SK-N-SH (cell line): ENCODE results near the gene CHAC1. TPM values are rescaled to one million over a fixed set of nuclear protein-coding genes. Genes with fewer than 3 reads are reported as not detected.

Experiments used
- CTCF ChIA-PET: fragments of 300-600, 350-600 bp; formaldehyde crosslinking; extraction: SDS; loops from one replicate; lab custom pipeline; 2021; lab: Yijun Ruan, JAX
- POLR2A ChIA-PET: fragments of 350-600 bp; sonication (Branson Sonifier 250); formaldehyde crosslinking; extraction: SDS; loops from one replicate; lab custom pipeline; 2020; ENCODE audit warnings: antibody characterized with exemption, inconsistent platforms; lab: Yijun Ruan, JAX
- DNase-seq: peaks from one replicate; pipeline ENCODE4 v3.0.0; 2012
- H2AFZ ChIP-seq: fragments of 200-600 bp; sonication (generic); 2 replicates; pipeline ENCODE4 v1.8.1; 2016; ENCODE audit warnings: antibody characterized with exemption, mild to moderate bottlenecking, low read depth
- H3F3A ChIP-seq: fragments of 200-600 bp; sonication (generic); replicated peaks from 2 replicates; pipeline ENCODE3; 2016; ENCODE audit warnings: antibody characterized with exemption, mild to moderate bottlenecking; ENCODE audit not compliant: insufficient read depth
- H3K27ac ChIP-seq, 2 experiments: fragments of 200-500 bp in 1 of 2; fragments of 200-600 bp in 1 of 2; sonication (Bioruptor generic) in 1 of 2; sonication (generic), shearing (Covaris generic) in 1 of 2; 2 replicates each; pipeline versions ENCODE4 v1.5.1 to v1.6.1; 2014 to 2016; ENCODE audit warnings: low read depth in 2 of 2, inconsistent platforms in 1 of 2, low read length in 1 of 2, mild to moderate bottlenecking in 1 of 2, mixed read lengths in 1 of 2
- H3K27me3 ChIP-seq: fragments of 200-600 bp; sonication (generic), shearing (Covaris generic); 2 replicates; pipeline ENCODE4 v1.6.1; 2016; ENCODE audit warnings: mixed run types; ENCODE audit not compliant: insufficient read depth
- H3K36me3 ChIP-seq, 2 experiments: fragments of 200-500 bp in 1 of 2; fragments of 200-600 bp in 1 of 2; sonication (Bioruptor generic) in 1 of 2; sonication (generic) in 1 of 2; replicated peaks in 1 of 2; 2 replicates each; pipeline versions ENCODE3 to v1.5.1; 2014 to 2016; ENCODE audit warnings: low read length in 1 of 2, mild to moderate bottlenecking in 1 of 2; ENCODE audit not compliant: insufficient read depth in 2 of 2, control insufficient read depth in 1 of 2
- H3K4me1 ChIP-seq, 2 experiments: fragments of 200-500 bp in 1 of 2; fragments of 200-600 bp in 1 of 2; sonication (Bioruptor generic) in 1 of 2; sonication (generic), shearing (Covaris generic) in 1 of 2; 2 replicates each; pipeline versions ENCODE4 v1.5.1 to v1.6.1; 2014 to 2016; ENCODE audit warnings: low read depth in 1 of 2, low read length in 1 of 2, mixed run types in 1 of 2; ENCODE audit not compliant: insufficient read depth in 2 of 2, control insufficient read depth in 1 of 2
- H3K4me2 ChIP-seq: fragments of 200-600 bp; sonication (generic), shearing (Covaris generic); 2 replicates; pipeline ENCODE4 v1.6.1; 2017; ENCODE audit warnings: mixed run types
- H3K4me3 ChIP-seq, 2 experiments: fragments of 200-500 bp in 1 of 2; fragments of 200-600 bp in 1 of 2; sonication (Bioruptor generic) in 1 of 2; sonication (generic), shearing (Covaris generic) in 1 of 2; 2 replicates each; pipeline versions ENCODE4 v1.5.1 to v1.8.1; 2014 to 2016; ENCODE audit warnings: low read depth in 2 of 2, inconsistent platforms in 1 of 2, low read length in 1 of 2, mild to moderate bottlenecking in 1 of 2, mixed read lengths in 1 of 2, moderate library complexity in 1 of 2
- H3K79me2 ChIP-seq: fragments of 200-600 bp; sonication (generic); 2 replicates; pipeline ENCODE4 v1.8.1; 2017; ENCODE audit warnings: mild to moderate bottlenecking; ENCODE audit not compliant: insufficient read depth
- H3K9ac ChIP-seq: fragments of 200-600 bp; sonication (generic); 2 replicates; pipeline ENCODE4 v1.6.1; 2017; ENCODE audit warnings: mixed run types
- H3K9me2 ChIP-seq: fragments of 200-600 bp; sonication (generic); 2 replicates; pipeline ENCODE4 v1.6.1; 2017; ENCODE audit warnings: mixed run types
- H3K9me3 ChIP-seq: fragments of 200-600 bp; sonication (generic); 2 replicates; pipeline ENCODE4 v1.6.1; 2017; ENCODE audit warnings: mixed run types, mild to moderate bottlenecking, moderate library complexity
- H4K20me1 ChIP-seq: fragments of 200-600 bp; sonication (generic); 2 replicates; pipeline ENCODE4 v1.6.1; 2017; ENCODE audit warnings: mild to moderate bottlenecking, mixed run types; ENCODE audit not compliant: insufficient read depth
- CTCF ChIP-seq: fragments of 200-600 bp; sonication (generic); IDR thresholded peaks from 2 replicates; pipeline ENCODE4 v1.6.1; 2017; ENCODE audit warnings: antibody characterized with exemption, mild to moderate bottlenecking, moderate library complexity
- FOXM1 ChIP-seq: IDR thresholded peaks from 2 replicates; pipeline ENCODE4 v1.4.0; 2012; ENCODE audit warnings: low read depth, mild to moderate bottlenecking
- IRF3 ChIP-seq: fragments of 150-350 bp; IDR thresholded peaks from 2 replicates; pipeline ENCODE4 v1.6.1; 2016; ENCODE audit warnings: mild to moderate bottlenecking, low read depth, low read length
- MEF2A ChIP-seq: IDR thresholded peaks from 2 replicates; pipeline ENCODE4 v1.4.0; 2012; ENCODE audit warnings: low read depth, borderline replicate concordance
- NFIC ChIP-seq: IDR thresholded peaks from 2 replicates; pipeline ENCODE4 v1.4.0; 2012; ENCODE audit warnings: borderline replicate concordance
- PBX3 ChIP-seq: IDR thresholded peaks from 2 replicates; pipeline ENCODE4; 2012
- POLR2AphosphoS5 ChIP-seq: IDR thresholded peaks from 2 replicates; pipeline ENCODE4 v1.6.1; 2012; ENCODE audit warnings: low read depth, low read length
- RFX5 ChIP-seq: IDR thresholded peaks from 2 replicates; pipeline ENCODE4 v1.6.1; 2012; ENCODE audit warnings: mild to moderate bottlenecking, improper control_type of control experiment, low read length
- RXRA ChIP-seq: IDR thresholded peaks from 2 replicates; pipeline ENCODE4 v1.4.0; 2012; ENCODE audit warnings: low read depth, mild to moderate bottlenecking, borderline replicate concordance
- SMC3 ChIP-seq: IDR thresholded peaks from 2 replicates; pipeline ENCODE4 v1.6.1; 2012; ENCODE audit warnings: low read depth, low read length, improper control_type of control experiment
- TAF1 ChIP-seq: IDR thresholded peaks from 2 replicates; pipeline ENCODE4 v1.6.1; 2012; ENCODE audit warnings: low read depth, mild to moderate bottlenecking, low read length, moderate library complexity, borderline replicate concordance
- TCF12 ChIP-seq: IDR thresholded peaks from 2 replicates; pipeline ENCODE4 v1.4.0; 2012
- TEAD4 ChIP-seq: IDR thresholded peaks from 2 replicates; pipeline ENCODE4 v1.4.0; 2012; ENCODE audit warnings: mild to moderate bottlenecking, borderline replicate concordance; ENCODE audit not compliant: insufficient read depth
- USF1 ChIP-seq: IDR thresholded peaks from 2 replicates; pipeline ENCODE4 v1.4.0; 2012; ENCODE audit warnings: low read depth, borderline replicate concordance
- USF2 ChIP-seq: fragments of 150-350 bp; IDR thresholded peaks from 2 replicates; pipeline ENCODE4 v1.6.1; 2017; ENCODE audit warnings: antibody characterized with exemption, low read length, low read depth, borderline replicate concordance
- ZBTB33 ChIP-seq: IDR thresholded peaks from 2 replicates; pipeline ENCODE4 v1.4.0; 2012; ENCODE audit warnings: low read depth, borderline replicate concordance
- WGBS: methylation state at CpG from one replicate; pipeline ENCODE4 v1.1.6; 2017; ENCODE audit warnings: low lambda C conversion rate; 5-methylcytosine and 5-hydroxymethylcytosine counted together
- polyA plus RNA-seq, 3 experiments: library from polyadenylated mRNA; depleted of rRNA; stranded (reverse); fragments of >200 nt; gene quantifications; 2 replicates each; pipeline ENCODE4 v1.2.3, GENCODE V29; 2012

The CHAC1 gene
- polyA plus RNA-seq, 1 of the 3 experiments (the other 2 are of a cell fraction): 9.3 TPM

GRCh38 chr15:40906091-40906990, 46.9 kb upstream of the CHAC1 start (continued):
- TF ChIP-seq USF1: no peak

- H3K4me1 ChIP-seq: peaks cover 12 to 46% of the 10 kb centered on the region in 2 experiments; a peak in 3 of 4 replicates
- H3K27me3 ChIP-seq: no peaks in the 10 kb centered on the region
- peaks cover 0 to 14% of the 10 kb centered on the region in 2 experiments for H3K36me3 ChIP-seq
- H4K20me1 ChIP-seq: peaks cover 14% of the 10 kb centered on the region; the same call in 1 of the 2 replicates
- CTCF ChIA-PET: interaction anchor here (0.7 to 23.8 kb wide), 19 partner anchors 11 to 322 kb away, joined by 3 to 675 read pairs (median 7); partner anchors contain the start of genes CHAC1, DLL4, RHOV and VPS18
- H3K4me3 ChIP-seq: peak overlapping the region; percentile 43 to 57; a peak in 3 of 4 replicates
- no peaks in the 10 kb centered on the region for H3K9me2 ChIP-seq
- peak overlapping the region; percentile 93 for H3K4me2 ChIP-seq
- 37% methylated on average over 9 of the region's 22 CpGs for WGBS
- peaks cover 39% of the 10 kb centered on the region for H3F3A ChIP-seq
- POLR2A ChIA-PET: interaction anchor here (0.9 to 1.2 kb wide), 3 partner anchors 35 to 160 kb away, joined by 4 to 5 read pairs (median 5); partner anchors contain the start of gene CHAC1
- H2AFZ ChIP-seq: peak overlapping the region; percentile 79; the same call in 1 of the 2 replicates
- peak; percentile 72 for DNase-seq
- H3K79me2 ChIP-seq: no peaks in the 10 kb centered on the region
- no peaks in the 10 kb centered on the region for H3K9me3 ChIP-seq
- TF ChIP-seq ZBTB33 (no peak), NFIC (no peak), USF2 (no peak), TEAD4 (no peak), TAF1 (no peak), RXRA (no peak), FOXM1 (no peak), MEF2A (no peak), RFX5 (no peak), TCF12 (no peak), CTCF (no peak), IRF3 (no peak), POLR2AphosphoS5 (no peak), SMC3 (no peak), PBX3 (no peak)
- TF ChIP-seq, all 33 proteins: peak for 0
- H3K27ac ChIP-seq: peak overlapping the region; percentile 74 to 86
- peak overlapping the region; percentile 41; the same call in 1 of the 2 replicates for H3K9ac ChIP-seq
These were observed 46.1 kb upstream of the CHAC1 start for GRCh38 chr15:40906991-40907802.
